WTC11 (cell line): Measurements from ENCODE around the gene ZNF37A. TPM values are rescaled to one million over a fixed set of nuclear protein-coding genes. Genes with fewer than 3 reads are reported as not detected.

Experiments
- ATAC-seq: fragments of 200-7000 bp; cut with Tn5 transposase; 2 replicates; pipeline ENCODE4 v1.10.0; 2021; ENCODE audit warnings: mild to moderate bottlenecking, moderate library complexity
- CTCF ChIA-PET: fragments of 300-600 bp; sonication (Branson Sonifier 250); formaldehyde crosslinking; loops from one replicate; lab custom pipeline; 2021; ENCODE audit warnings: antibody characterized with exemption; lab: Charles Lee
- POLR2A ChIA-PET: fragments of 350-600 bp; sonication (Branson Sonifier 250); formaldehyde crosslinking; loops from one replicate; lab custom pipeline; 2021; ENCODE audit warnings: antibody characterized with exemption; lab: Charles Lee
- DNase-seq: peaks from one replicate; pipeline ENCODE4 v3.0.0; 2021; ENCODE audit warnings: low spot score
- H3K27ac Mint-ChIP-seq: 2 replicates; pipeline ENCODE4 v1.8.0; 2021; ENCODE audit warnings: mixed read lengths
- H3K27me3 Mint-ChIP-seq: 2 replicates; pipeline ENCODE4 v1.8.0; 2021; ENCODE audit warnings: low read depth, mild to moderate bottlenecking, moderate library complexity, mixed read lengths
- H3K36me3 Mint-ChIP-seq: 2 replicates; pipeline ENCODE4 v1.8.0; 2021; ENCODE audit warnings: mixed read lengths
- H3K4me1 Mint-ChIP-seq: 2 replicates; pipeline ENCODE4 v1.8.0; 2022; ENCODE audit warnings: mixed read lengths
- H3K4me3 Mint-ChIP-seq: 2 replicates; pipeline ENCODE4 v1.8.0; 2021; ENCODE audit warnings: mild to moderate bottlenecking, moderate library complexity, mixed read lengths
- H3K9me3 Mint-ChIP-seq: 2 replicates; pipeline ENCODE4 v1.8.0; 2021; ENCODE audit warnings: mixed read lengths
- AR ChIP-seq: fragments of 250-450 bp; sonication (Bioruptor Pico); IDR thresholded peaks from 2 replicates; pipeline ENCODE4 v1.9.0; 2021; ENCODE audit warnings: mild to moderate bottlenecking
- CREB1 ChIP-seq: sonication (generic); formaldehyde crosslinking; IDR thresholded peaks from 2 replicates; pipeline ENCODE4 v1.8.0; 2023; ENCODE audit warnings: mild to moderate bottlenecking, missing genetic modification reagents
- E2F1 ChIP-seq: sonication (generic); formaldehyde crosslinking; IDR thresholded peaks from 2 replicates; pipeline ENCODE4 v1.8.0; 2022; ENCODE audit warnings: mild to moderate bottlenecking, missing genetic modification reagents
- ETV6 ChIP-seq: sonication (generic); formaldehyde crosslinking; IDR thresholded peaks from 2 replicates; pipeline ENCODE4 v1.8.1; 2022; ENCODE audit warnings: mild to moderate bottlenecking, missing genetic modification reagents
- GRHL2 ChIP-seq: fragments of 250-450 bp; sonication (Bioruptor Pico); IDR thresholded peaks from 2 replicates; pipeline ENCODE4 v1.8.0; 2022; ENCODE audit warnings: mild to moderate bottlenecking, moderate library complexity; ENCODE audit not compliant: insufficient replicate concordance, severe bottlenecking
- HMGXB4 ChIP-seq: sonication (generic); formaldehyde crosslinking; IDR thresholded peaks from 2 replicates; pipeline ENCODE4 v1.8.1; 2023; ENCODE audit warnings: mild to moderate bottlenecking, moderate library complexity, missing genetic modification reagents
- JAZF1 ChIP-seq: fragments of 250-450 bp; sonication (Bioruptor Pico); IDR thresholded peaks from 2 replicates; pipeline ENCODE4 v1.9.0; 2021; ENCODE audit warnings: moderate library complexity, mild to moderate bottlenecking, inconsistent platforms
- JUN ChIP-seq: sonication (generic); formaldehyde crosslinking; IDR thresholded peaks from 2 replicates; pipeline ENCODE4 v1.8.0; 2023; ENCODE audit warnings: mild to moderate bottlenecking, missing genetic modification reagents
- MXD4 ChIP-seq: fragments of 250-450 bp; sonication (Bioruptor Pico); IDR thresholded peaks from 2 replicates; pipeline ENCODE4 v1.8.0; 2021; ENCODE audit warnings: mild to moderate bottlenecking, moderate library complexity, borderline replicate concordance
- PREB ChIP-seq: sonication (generic); formaldehyde crosslinking; IDR thresholded peaks from 2 replicates; pipeline ENCODE4 v1.8.1; 2022; ENCODE audit warnings: mild to moderate bottlenecking, missing genetic modification reagents, moderate library complexity, borderline replicate concordance
- PRRX2 ChIP-seq: fragments of 250-450 bp; sonication (Bioruptor Pico); IDR thresholded peaks from 2 replicates; pipeline ENCODE4 v1.8.0; 2021; ENCODE audit warnings: mild to moderate bottlenecking
- STAT6 ChIP-seq: sonication (generic); formaldehyde crosslinking; conservative IDR thresholded peaks from 2 replicates; pipeline ENCODE4 v1.8.1; 2023; ENCODE audit warnings: mild to moderate bottlenecking, low read depth, missing genetic modification reagents, moderate library complexity
- TCF7 ChIP-seq: sonication (generic); formaldehyde crosslinking; IDR thresholded peaks from 2 replicates; pipeline ENCODE4 v1.8.0; 2022; ENCODE audit warnings: mild to moderate bottlenecking, low read depth, missing genetic modification reagents, moderate library complexity
- TEAD4 ChIP-seq: sonication (generic); formaldehyde crosslinking; IDR thresholded peaks from 2 replicates; pipeline ENCODE4 v1.8.0; 2022; ENCODE audit warnings: mild to moderate bottlenecking, missing genetic modification reagents
- ZNF281 ChIP-seq: sonication (generic); formaldehyde crosslinking; IDR thresholded peaks from 2 replicates; pipeline ENCODE4 v1.8.0; 2023; ENCODE audit warnings: mild to moderate bottlenecking, missing genetic modification reagents
- ZNF532 ChIP-seq: fragments of 250-450 bp; sonication (Bioruptor Pico); IDR thresholded peaks from 2 replicates; pipeline ENCODE4 v1.9.0; 2021; ENCODE audit warnings: mild to moderate bottlenecking, borderline replicate concordance
- ZNF671 ChIP-seq: fragments of 250-450 bp; sonication (Bioruptor Pico); IDR thresholded peaks from 2 replicates; pipeline ENCODE4 v1.8.0; 2021; ENCODE audit warnings: mild to moderate bottlenecking
- total RNA-seq: library from RNA; stranded (reverse); gene quantifications from 3 replicates; pipeline ENCODE4 v1.2.3, GENCODE V29; 2021

ZNF37A gene
- total RNA-seq, 1 experiment from 2014 or later = 8.8 TPM

GRCh38 chr10:38184477-38184876, 90.3 kb downstream of the ZNF37A start:
- Mint-ChIP-seq H3K27me3 (peaks cover 20% of the 10 kb centered on the region), H3K4me1 (no peaks in the 10 kb centered on the region), H3K36me3 (peaks cover 68% of the 10 kb centered on the region), H3K9me3 (peaks cover 82% of the 10 kb centered on the region), H3K27ac (no peak overlapping the region), H3K4me3 (no peak overlapping the region)
- DNase-seq = no peak
- TF ChIP-seq JAZF1 (CRISPR knock-in tag) (no peak), AR (no peak), PREB (no peak), STAT6 (CRISPR knock-in tag) (no peak), CREB1 (CRISPR knock-in tag) (no peak), PRRX2 (CRISPR knock-in tag) (no peak), HMGXB4 (CRISPR knock-in tag) (no peak), GRHL2 (CRISPR knock-in tag) (no peak), ZNF281 (no peak), ZNF671 (CRISPR knock-in tag) (no peak), ZNF532 (CRISPR knock-in tag) (no peak), MXD4 (CRISPR knock-in tag) (no peak), TEAD4 (CRISPR knock-in tag) (no peak), TCF7 (no peak), ETV6 (CRISPR knock-in tag) (no peak), JUN (no peak), E2F1 (CRISPR knock-in tag) (no peak)
- CTCF ChIA-PET = no interaction called here
- no peak for ATAC-seq
- POLR2A ChIA-PET = no interaction called here
